Mesothelial cell of epicardium (in vitro differentiated cells): Measurements from ENCODE around the gene SLC43A3. TPM values are rescaled to one million over a fixed set of nuclear protein-coding genes. Genes with fewer than 3 reads are reported as not detected.

Experiments used
- DNase-seq, 2 experiments: peaks; one replicate each; pipeline ENCODE4 v3.0.0; 2021; ENCODE audit warnings: low spot score in 2 of 2; ENCODE audit not compliant: unreplicated experiment in 2 of 2
- H3K27ac Mint-ChIP-seq: 2 replicates; pipeline ENCODE4 v1.8.0; 2021; ENCODE audit warnings: mixed read lengths
- H3K27me3 Mint-ChIP-seq: 2 replicates; pipeline ENCODE4 v1.8.0; 2021; ENCODE audit warnings: low read depth, mixed read lengths
- H3K36me3 Mint-ChIP-seq: 2 replicates; pipeline ENCODE4 v1.8.0; 2021; ENCODE audit warnings: mixed read lengths
- H3K4me1 Mint-ChIP-seq: 2 replicates; pipeline ENCODE4 v1.8.0; 2021; ENCODE audit warnings: mixed read lengths
- H3K4me3 Mint-ChIP-seq: 2 replicates; pipeline ENCODE4 v1.8.0; 2021; ENCODE audit warnings: mild to moderate bottlenecking, moderate library complexity, mixed read lengths
- H3K9me3 Mint-ChIP-seq: 2 replicates; pipeline ENCODE4 v1.8.0; 2021; ENCODE audit warnings: mixed read lengths
- CTCF ChIP-seq: fragments of 200-600 bp; sonication (generic); IDR thresholded peaks from one replicate; pipeline ENCODE4 v1.5.0; 2021; ENCODE audit warnings: antibody characterized with exemption; ENCODE audit not compliant: unreplicated experiment
- total RNA-seq: library from RNA; stranded (reverse); gene quantifications from 3 replicates; pipeline ENCODE4 v1.2.1, GENCODE V29; 2021

SLC43A3 gene
- total RNA-seq, 1 donor from 2014 or later: 11.8 TPM

GRCh38 chr11:57474017-57474802, 47.3 kb upstream of the SLC43A3 start:
- Mint-ChIP-seq H3K4me3 (no peak overlapping the region), H3K36me3 (no peaks in the 10 kb centered on the region), H3K9me3 (no peaks in the 10 kb centered on the region), H3K4me1 (peaks cover 8% of the 10 kb centered on the region), H3K27ac (no peak overlapping the region), H3K27me3 (peaks cover 90% of the 10 kb centered on the region)
- no peak for DNase-seq
- TF ChIP-seq CTCF: no peak

GRCh38 chr11:57473285-57473841, 46.4 kb upstream of the SLC43A3 start:
- Mint-ChIP-seq H3K4me3 (no peak overlapping the region), H3K4me1 (peaks cover 8% of the 10 kb centered on the region), H3K27me3 (peaks cover 90% of the 10 kb centered on the region), H3K27ac (no peak overlapping the region), H3K36me3 (no peaks in the 10 kb centered on the region), H3K9me3 (no peaks in the 10 kb centered on the region)
- DNase-seq: no peak
- TF ChIP-seq CTCF: no peak

- Mint-ChIP-seq H3K36me3 (no peaks in the 10 kb centered on the region), H3K4me1 (peaks cover 5% of the 10 kb centered on the region), H3K4me3 (no peak overlapping the region), H3K9me3 (no peaks in the 10 kb centered on the region), H3K27me3 (peaks cover 83% of the 10 kb centered on the region), H3K27ac (no peak overlapping the region)
- no peak for TF ChIP-seq CTCF
- no peak for DNase-seq
These were observed 44.6 kb upstream of the SLC43A3 start for GRCh38 chr11:57471496-57471895.

GRCh38 chr11:57469268-57469667, 42.3 kb upstream of the SLC43A3 start:
- Mint-ChIP-seq H3K4me1 (no peaks in the 10 kb centered on the region), H3K4me3 (no peak overlapping the region), H3K9me3 (no peaks in the 10 kb centered on the region), H3K27me3 (peaks cover 74% of the 10 kb centered on the region), H3K36me3 (no peaks in the 10 kb centered on the region), H3K27ac (no peak overlapping the region)
- no peak for TF ChIP-seq CTCF
- DNase-seq: no peak

GRCh38 chr11:57468276-57468675, 41.4 kb upstream of the SLC43A3 start:
- Mint-ChIP-seq H3K4me3 (no peak overlapping the region), H3K9me3 (no peaks in the 10 kb centered on the region), H3K4me1 (peaks cover 2% of the 10 kb centered on the region), H3K27me3 (peaks cover 74% of the 10 kb centered on the region), H3K27ac (no peak overlapping the region), H3K36me3 (no peaks in the 10 kb centered on the region)
- no peak for TF ChIP-seq CTCF
- DNase-seq: no peak
